Measurements from ENCODE around the gene RBBP4. TPM values are rescaled to one million over a fixed set of nuclear protein-coding genes. Genes with fewer than 3 reads are reported as not detected.

The RBBP4 gene
- total and polyA plus RNA-seq, 2 of the 8 experiments (the other 6 are each of a cell fraction or from before 2014, with no cell fraction given), result 147 to 397 TPM

GRCh38 chr1:32666901-32667566, 16.0 kb downstream of the RBBP4 start:
- Histone ChIP-seq H3K4me3 (ENCODE audit: extremely low read depth in 1 of 4, insufficient read depth in 2 of 4, low read depth in 3 of 4, low read length in 4 of 4) (no peak overlapping the region), H2BK120ac (replicated peaks; ENCODE audit: low read depth, low read length) (no peak overlapping the region), H3K14ac (ENCODE audit: insufficient read length) (no peak overlapping the region), H2BK20ac (ENCODE audit: low read length) (no peak overlapping the region), H3K4ac (replicated peaks; ENCODE audit: insufficient read length, low read depth, low read length) (no peak overlapping the region), H4K8ac (ENCODE audit: extremely low read depth, insufficient read depth, low read length) (no peak overlapping the region), H3K36me3 (ENCODE audit: control insufficient read depth in 2 of 4, insufficient read depth in 4 of 4, low read length in 3 of 4) (peaks cover 24 to 94% (median 72%) of the 10 kb centered on the region in 4 experiments), H3K27me3 (replicated peaks in 1 of 4; ENCODE audit: control insufficient read depth in 3 of 4, extremely low read depth in 1 of 4, insufficient read depth in 3 of 4, low read length in 3 of 4) (no peaks in the 10 kb centered on the region), H2BK15ac (ENCODE audit: low read length) (no peak overlapping the region), H3K23me2 (ENCODE audit: low read depth, low read length) (no peaks in the 10 kb centered on the region), H3K9ac (replicated peaks in 1 of 4; ENCODE audit: extremely low read depth in 1 of 4, low read depth in 3 of 4, low read length in 3 of 4) (no peak overlapping the region), H3K4me1 (replicated peaks in 1 of 4; ENCODE audit: control insufficient read depth in 3 of 4, insufficient read depth in 4 of 4, low read length in 3 of 4) (no peaks in the 10 kb centered on the region), H4K20me1 (replicated peaks in 1 of 2; ENCODE audit: control insufficient read depth in 1 of 2, insufficient read depth in 2 of 2, low read length in 2 of 2) (peaks cover 0 to 5% of the 10 kb centered on the region in 2 experiments), H3K79me2 (ENCODE audit: control insufficient read depth in 1 of 2, insufficient read depth in 2 of 2, low read length in 2 of 2) (peaks cover 0 to 23% of the 10 kb centered on the region in 2 experiments; a peak in 2 of 4 replicates), H3K27ac (ENCODE audit: low read depth, low read length) (no peak overlapping the region), H3K18ac (ENCODE audit: extremely low read depth, low read length) (no peak overlapping the region), H3K23ac (ENCODE audit: insufficient read length) (no peak overlapping the region), H3K9me3 (ENCODE audit: insufficient read depth in 2 of 2, low read depth in 1 of 2, low read length in 1 of 2) (no peaks in the 10 kb centered on the region), H4K91ac (replicated peaks; ENCODE audit: insufficient read length, low read length) (no peak overlapping the region), H3K56ac (replicated peaks; ENCODE audit: insufficient read length, low read depth, low read length) (no peak overlapping the region), H2AK5ac (ENCODE audit: low read depth, low read length) (no peak overlapping the region), H3K4me2 (ENCODE audit: insufficient read depth in 1 of 2, low read depth in 2 of 2, low read length in 2 of 2) (no peak overlapping the region), H2BK5ac (ENCODE audit: low read depth, low read length) (no peak overlapping the region), H2BK12ac (ENCODE audit: low read depth, low read length) (no peak overlapping the region), H4K5ac (ENCODE audit: insufficient read length, low read depth, low read length) (no peak overlapping the region), H2AFZ (ENCODE audit: low read length) (no peak overlapping the region), H3K79me1 (ENCODE audit: low read depth, low read length) (no peaks in the 10 kb centered on the region)
- no peak for FAIRE-seq
- POLR2A ChIA-PET (ENCODE audit: partially characterized antibody), result interaction anchor here (0.5 to 9.7 kb wide), 11 partner anchors 9 to 267 kb away, joined by 3 to 118 read pairs (median 3); partner anchors contain the start of genes RBBP4 and ZBTB8OS
- CTCF ChIA-PET (ENCODE audit: partially characterized antibody), result no interaction called here
- TF ChIP-seq POLR2AphosphoS5 (IDR thresholded peaks at IDR 0.05; ENCODE audit: low read depth, low read length) (peak; percentile 15; the same call in 1 of the 2 replicates), EGR1 (IDR thresholded peaks at IDR 0.05; ENCODE audit: borderline replicate concordance, low read depth, low read length) (no peak), POLR2A (IDR thresholded peaks at IDR 0.05; ENCODE audit: control extremely low read depth in 1 of 2, low read depth in 2 of 2, low read length in 2 of 2) (0 out of 3 replicates have a peak, but pooled peaks of 1 of the 2 experiments have one; percentile 8), E2F6 (IDR thresholded peaks at IDR 0.05) (no peak), EZH2 (IDR thresholded peaks at IDR 0.05; ENCODE audit: low read depth, low read length, severe bottlenecking) (no peak), EP300 (IDR thresholded peaks at IDR 0.05; ENCODE audit: borderline replicate concordance in 1 of 2, low read depth in 2 of 2, low read length in 2 of 2) (no peak), RNF2 (IDR thresholded peaks at IDR 0.05; ENCODE audit: borderline replicate concordance, low read depth, low read length, missing control alignments, poor library complexity, severe bottlenecking) (no peak), SIX5 (IDR thresholded peaks at IDR 0.05; ENCODE audit: low read depth, low read length) (no peak), ASH2L (IDR thresholded peaks at IDR 0.05; ENCODE audit: low read length) (no peak), BCL11A (IDR thresholded peaks at IDR 0.05; ENCODE audit: low read depth in 2 of 2, low read length in 2 of 2) (no peak)
- DNase-seq (ENCODE audit: low read depth in 1 of 2, low spot score in 2 of 2), result no peak
- WGBS, 2 experiments (ENCODE audit: extremely low coverage in 1 of 2, insufficient coverage in 1 of 2, insufficient read length in 1 of 2, insufficient replicate concordance in 2 of 2, low coverage in 1 of 2, low lambda C conversion rate in 2 of 2, missing lambda C conversion rate in 1 of 2), result 92% methylated on average over 12 of the region's 12 CpGs; no CpG with 5 or more reads in 1 of the 2 experiments
